ENCODE measurements around the gene RPL22.
"Not testable (repeated sequence)": the region's sequence is repeated elsewhere in the genome, so short reads cannot be mapped to it uniquely, and the experiment has no call there.

RPL22 gene

GRCh38 chr1:6239950-6240768 lies 40.8 kb upstream of the RPL22 start:
- Histone ChIP-seq H3K36me3 (ENCODE audit: insufficient read depth, low read length) (no peaks in the 10 kb centered on the region), H3K9me3 (ENCODE audit: control insufficient read depth, insufficient read depth, low read length) (no peaks in the 10 kb centered on the region), H3K4me1 (ENCODE audit: insufficient read depth, low read length) (peaks cover 24% of the 10 kb centered on the region), H3K9ac (ENCODE audit: low read depth, low read length) (peak overlapping the region; percentile 35; the same call in 1 of the 2 replicates)

- Histone ChIP-seq H3K36me3 (ENCODE audit: insufficient read depth, low read length) (no peaks in the 10 kb centered on the region), H3K4me1 (ENCODE audit: insufficient read depth, low read length) (peaks cover 24% of the 10 kb centered on the region), H3K9me3 (ENCODE audit: control insufficient read depth, insufficient read depth, low read length) (no peaks in the 10 kb centered on the region), H3K9ac (ENCODE audit: low read depth, low read length) (peak overlapping the region; percentile 37)
These were observed 39.9 kb upstream of the RPL22 start for GRCh38 chr1:6239213-6239752.

GRCh38 chr1:6237093-6237492 lies 37.7 kb upstream of the RPL22 start:
- Histone ChIP-seq H3K9ac (ENCODE audit: low read depth, low read length) (no peak overlapping the region; the same call in 1 of the 2 replicates), H3K4me1 (ENCODE audit: insufficient read depth, low read length) (peaks cover 24% of the 10 kb centered on the region), H3K9me3 (ENCODE audit: control insufficient read depth, insufficient read depth, low read length) (no peaks in the 10 kb centered on the region), H3K36me3 (ENCODE audit: insufficient read depth, low read length) (peaks cover 6% of the 10 kb centered on the region)

GRCh38 chr1:6235296-6235677 lies 35.9 kb upstream of the RPL22 start:
- Histone ChIP-seq H3K36me3 (ENCODE audit: insufficient read depth, low read length) (peaks cover 14% of the 10 kb centered on the region), H3K4me1 (ENCODE audit: insufficient read depth, low read length) (peaks cover 16% of the 10 kb centered on the region), H3K9me3 (ENCODE audit: control insufficient read depth, insufficient read depth, low read length) (no peaks in the 10 kb centered on the region), H3K9ac (ENCODE audit: low read depth, low read length) (peak overlapping the region; percentile 78)

GRCh38 chr1:6234502-6235295 lies 35.3 kb upstream of the RPL22 start:
- Histone ChIP-seq H3K9me3 (ENCODE audit: control insufficient read depth, insufficient read depth, low read length) (no peaks in the 10 kb centered on the region), H3K36me3 (ENCODE audit: insufficient read depth, low read length) (peaks cover 14% of the 10 kb centered on the region), H3K9ac (ENCODE audit: low read depth, low read length) (peak overlapping the region; percentile 78), H3K4me1 (ENCODE audit: insufficient read depth, low read length) (peaks cover 11% of the 10 kb centered on the region)

GRCh38 chr1:6233376-6233775 lies 34.0 kb upstream of the RPL22 start:
- Histone ChIP-seq H3K36me3 (ENCODE audit: insufficient read depth, low read length) (peaks cover 14% of the 10 kb centered on the region), H3K9me3 (ENCODE audit: control insufficient read depth, insufficient read depth, low read length) (no peaks in the 10 kb centered on the region), H3K4me1 (ENCODE audit: insufficient read depth, low read length) (0 out of 2 replicates have a peak, but pooled peaks cover 2% of the 10 kb centered on the region), H3K9ac (ENCODE audit: low read depth, low read length) (no peak overlapping the region)

- peaks cover 12% of the 10 kb centered on the region for H3K36me3 ChIP-seq (ENCODE audit: insufficient read depth, low read length)
- H3K9ac ChIP-seq (ENCODE audit: low read depth, low read length) = no peak overlapping the region
- no peaks in the 10 kb centered on the region for H3K9me3 ChIP-seq (ENCODE audit: control insufficient read depth, insufficient read depth, low read length)
- H3K4me1 ChIP-seq (ENCODE audit: insufficient read depth, low read length) = no peaks in the 10 kb centered on the region
These were observed 26.3 kb upstream of the RPL22 start for GRCh38 chr1:6225651-6226050.

GRCh38 chr1:6224718-6225117 lies 25.3 kb upstream of the RPL22 start:
- Histone ChIP-seq H3K36me3 (ENCODE audit: insufficient read depth, low read length) (peaks cover 12% of the 10 kb centered on the region), H3K4me1 (ENCODE audit: insufficient read depth, low read length) (no peaks in the 10 kb centered on the region), H3K9ac (ENCODE audit: low read depth, low read length) (no peak overlapping the region), H3K9me3 (ENCODE audit: control insufficient read depth, insufficient read depth, low read length) (no peaks in the 10 kb centered on the region)

GRCh38 chr1:6223617-6224016 lies 24.2 kb upstream of the RPL22 start:
- Histone ChIP-seq H3K9me3 (ENCODE audit: control insufficient read depth, insufficient read depth, low read length) (no peaks in the 10 kb centered on the region), H3K36me3 (ENCODE audit: insufficient read depth, low read length) (peaks cover 12% of the 10 kb centered on the region), H3K4me1 (ENCODE audit: insufficient read depth, low read length) (no peaks in the 10 kb centered on the region), H3K9ac (ENCODE audit: low read depth, low read length) (no peak overlapping the region)

- H3K36me3 ChIP-seq (ENCODE audit: insufficient read depth, low read length) = peaks cover 8% of the 10 kb centered on the region
- no peak overlapping the region for H3K9ac ChIP-seq (ENCODE audit: low read depth, low read length)
- no peaks in the 10 kb centered on the region for H3K9me3 ChIP-seq (ENCODE audit: control insufficient read depth, insufficient read depth, low read length)
- no peaks in the 10 kb centered on the region for H3K4me1 ChIP-seq (ENCODE audit: insufficient read depth, low read length)
These were observed 23.2 kb upstream of the RPL22 start for GRCh38 chr1:6222636-6223035.

GRCh38 chr1:6221210-6221784 lies 21.9 kb upstream of the RPL22 start:
- no peaks in the 10 kb centered on the region for H3K4me1 ChIP-seq (ENCODE audit: insufficient read depth, low read length)
- H3K9me3 ChIP-seq (ENCODE audit: control insufficient read depth, insufficient read depth, low read length) = no peaks in the 10 kb centered on the region
- peaks cover 8% of the 10 kb centered on the region for H3K36me3 ChIP-seq (ENCODE audit: insufficient read depth, low read length)
- H3K9ac ChIP-seq (ENCODE audit: low read depth, low read length) = no peak overlapping the region

GRCh38 chr1:6220236-6220635 lies 20.8 kb upstream of the RPL22 start:
- Histone ChIP-seq H3K9ac (ENCODE audit: low read depth, low read length) (no peak overlapping the region), H3K36me3 (ENCODE audit: insufficient read depth, low read length) (peaks cover 8% of the 10 kb centered on the region), H3K4me1 (ENCODE audit: insufficient read depth, low read length) (no peaks in the 10 kb centered on the region), H3K9me3 (ENCODE audit: control insufficient read depth, insufficient read depth, low read length) (no peaks in the 10 kb centered on the region)

GRCh38 chr1:6219641-6220040 lies 20.2 kb upstream of the RPL22 start:
- H3K9me3 ChIP-seq (ENCODE audit: control insufficient read depth, insufficient read depth, low read length); H3K9ac ChIP-seq (ENCODE audit: low read depth, low read length); H3K36me3 ChIP-seq (ENCODE audit: insufficient read depth, low read length); H3K4me1 ChIP-seq (ENCODE audit: insufficient read depth, low read length): not testable (repeated sequence)

- H3K9me3 ChIP-seq (ENCODE audit: control insufficient read depth, insufficient read depth, low read length) = no peaks in the 10 kb centered on the region
- H3K9ac ChIP-seq (ENCODE audit: low read depth, low read length) = no peak overlapping the region
- no peaks in the 10 kb centered on the region for H3K36me3 ChIP-seq (ENCODE audit: insufficient read depth, low read length)
- no peaks in the 10 kb centered on the region for H3K4me1 ChIP-seq (ENCODE audit: insufficient read depth, low read length)
These were observed 19.2 kb upstream of the RPL22 start for GRCh38 chr1:6218375-6219164.

All from ES-I3 (cell line).